ENCODE results near the gene PIP4K2B.

DNA sequence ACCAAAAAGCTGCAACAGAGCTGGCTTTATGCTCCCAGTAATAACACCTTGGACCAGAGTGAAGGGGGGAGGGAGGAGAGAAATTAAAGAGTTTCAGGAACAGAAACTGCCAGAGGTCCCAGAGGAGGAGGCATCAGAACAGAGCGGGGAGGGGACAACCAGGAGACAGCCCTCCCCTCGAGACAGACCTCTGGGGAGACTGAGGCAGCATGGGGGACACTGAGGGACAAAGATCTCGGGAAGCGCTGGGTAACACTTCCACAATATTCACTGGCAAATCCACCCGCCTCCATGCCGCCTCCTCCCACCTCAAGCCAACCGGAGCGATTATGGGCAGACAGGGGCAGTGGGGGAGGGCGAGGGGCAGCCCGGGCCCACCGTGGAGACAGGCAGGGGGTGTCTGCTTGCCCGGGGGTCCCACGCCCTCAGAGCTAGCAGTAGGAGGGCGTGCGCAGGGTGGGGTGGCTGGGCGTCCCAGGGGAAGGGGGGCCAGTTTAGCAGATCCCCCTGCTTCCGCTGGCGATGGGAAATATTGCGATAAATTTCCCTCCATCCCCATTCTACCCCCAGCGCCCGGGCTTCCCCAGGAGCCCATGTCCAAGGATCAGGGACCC, 52.4 kb downstream of the PIP4K2B start:
- TF ChIP-seq, protein P1, sequence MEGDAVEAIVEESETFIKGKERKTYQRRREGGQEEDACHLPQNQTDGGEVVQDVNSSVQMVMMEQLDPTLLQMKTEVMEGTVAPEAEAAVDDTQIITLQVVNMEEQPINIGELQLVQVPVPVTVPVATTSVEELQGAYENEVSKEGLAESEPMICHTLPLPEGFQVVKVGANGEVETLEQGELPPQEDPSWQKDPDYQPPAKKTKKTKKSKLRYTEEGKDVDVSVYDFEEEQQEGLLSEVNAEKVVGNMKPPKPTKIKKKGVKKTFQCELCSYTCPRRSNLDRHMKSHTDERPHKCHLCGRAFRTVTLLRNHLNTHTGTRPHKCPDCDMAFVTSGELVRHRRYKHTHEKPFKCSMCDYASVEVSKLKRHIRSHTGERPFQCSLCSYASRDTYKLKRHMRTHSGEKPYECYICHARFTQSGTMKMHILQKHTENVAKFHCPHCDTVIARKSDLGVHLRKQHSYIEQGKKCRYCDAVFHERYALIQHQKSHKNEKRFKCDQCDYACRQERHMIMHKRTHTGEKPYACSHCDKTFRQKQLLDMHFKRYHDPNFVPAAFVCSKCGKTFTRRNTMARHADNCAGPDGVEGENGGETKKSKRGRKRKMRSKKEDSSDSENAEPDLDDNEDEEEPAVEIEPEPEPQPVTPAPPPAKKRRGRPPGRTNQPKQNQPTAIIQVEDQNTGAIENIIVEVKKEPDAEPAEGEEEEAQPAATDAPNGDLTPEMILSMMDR (IDR thresholded peaks at IDR 0.05; ENCODE audit: borderline replicate concordance, extremely low read depth, low read length, poor library complexity, severe bottlenecking), result no peak
- no peak for TF ChIP-seq EZH2 (IDR thresholded peaks at IDR 0.05; ENCODE audit: borderline replicate concordance, low read depth, low read length, severe bottlenecking)
